ENCODE data around the gene PPARA. TPM values are rescaled to one million over a fixed set of nuclear protein-coding genes. Genes with fewer than 3 reads are reported as not detected.

PPARA gene
- 1.8 TPM for total RNA-seq (ENCODE audit: unreplicated experiment)
- long read RNA-seq: 0 reads

GRCh38 chr22:46150034-46150654 lies at the start of gene PPARA:
PPARA (plus strand) TSS chr22:46150526; CDS start chr22:46198384, 47,858 bp downstream.
- no peak for TF ChIP-seq CTCF (IDR thresholded peaks at IDR 0.05; ENCODE audit: partially characterized antibody, unreplicated experiment)
- Mint-ChIP-seq H3K36me3 (ENCODE audit: unreplicated experiment) (no peaks in the 10 kb centered on the region), H3K4me3 (ENCODE audit: unreplicated experiment) (peak within 1 kb of the TSS; percentile 77), H3K9me3 (ENCODE audit: unreplicated experiment) (peaks cover 2% of the 10 kb centered on the region), H3K27me3 (ENCODE audit: unreplicated experiment) (peaks cover 12% of the 10 kb centered on the region), H3K4me1 (ENCODE audit: low read depth, unreplicated experiment) (no peaks in the 10 kb centered on the region), H3K27ac (ENCODE audit: unreplicated experiment) (no peak within 1 kb of the TSS)
- DNase-seq: peak; percentile 74

- DNase-seq: no peak
- peaks cover 2% of the 10 kb centered on the region for H3K9me3 Mint-ChIP-seq (ENCODE audit: unreplicated experiment)
- peaks cover 4% of the 10 kb centered on the region for H3K27me3 Mint-ChIP-seq (ENCODE audit: unreplicated experiment)
- no peak overlapping the region for H3K4me3 Mint-ChIP-seq (ENCODE audit: unreplicated experiment)
- H3K4me1 Mint-ChIP-seq (ENCODE audit: low read depth, unreplicated experiment): no peaks in the 10 kb centered on the region
- no peak for TF ChIP-seq CTCF (IDR thresholded peaks at IDR 0.05; ENCODE audit: partially characterized antibody, unreplicated experiment)
- no peaks in the 10 kb centered on the region for H3K36me3 Mint-ChIP-seq (ENCODE audit: unreplicated experiment)
- no peak overlapping the region for H3K27ac Mint-ChIP-seq (ENCODE audit: unreplicated experiment)
These were observed 48.2 kb upstream of the PPARA start for GRCh38 chr22:46102159-46102558.

- no peak for TF ChIP-seq CTCF (IDR thresholded peaks at IDR 0.05; ENCODE audit: partially characterized antibody, unreplicated experiment)
- DNase-seq: no peak
- Mint-ChIP-seq H3K9me3 (ENCODE audit: unreplicated experiment) (peaks cover 2% of the 10 kb centered on the region), H3K36me3 (ENCODE audit: unreplicated experiment) (no peaks in the 10 kb centered on the region), H3K27me3 (ENCODE audit: unreplicated experiment) (no peaks in the 10 kb centered on the region), H3K4me1 (ENCODE audit: low read depth, unreplicated experiment) (no peaks in the 10 kb centered on the region), H3K27ac (ENCODE audit: unreplicated experiment) (no peak overlapping the region), H3K4me3 (ENCODE audit: unreplicated experiment) (no peak overlapping the region)
These were observed 47.6 kb upstream of the PPARA start for GRCh38 chr22:46102752-46103151.

DNA sequence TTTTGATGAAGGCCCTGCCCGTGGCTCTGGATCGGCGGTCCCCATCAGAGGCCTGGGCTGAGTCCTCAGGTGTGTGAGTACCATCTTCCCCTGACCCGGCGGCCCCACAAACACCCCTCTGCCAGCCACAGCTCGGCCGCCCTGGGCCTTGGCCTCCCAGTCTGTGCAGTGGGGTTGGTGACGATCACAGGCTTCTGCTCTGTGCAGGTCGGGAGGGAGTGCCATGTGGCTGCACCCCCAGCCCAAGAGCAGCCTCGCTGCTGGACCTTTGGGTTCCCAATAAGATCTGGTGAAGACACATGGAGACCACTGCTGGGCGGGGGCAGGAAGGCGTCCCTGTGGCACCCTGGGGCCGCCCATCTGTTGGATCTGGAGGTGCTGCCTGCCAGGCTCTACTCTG lies 47.1 kb upstream of the PPARA start:
- Mint-ChIP-seq H3K27me3 (ENCODE audit: unreplicated experiment) (no peaks in the 10 kb centered on the region), H3K4me1 (ENCODE audit: low read depth, unreplicated experiment) (no peaks in the 10 kb centered on the region), H3K9me3 (ENCODE audit: unreplicated experiment) (peaks cover 2% of the 10 kb centered on the region), H3K27ac (ENCODE audit: unreplicated experiment) (no peak overlapping the region), H3K36me3 (ENCODE audit: unreplicated experiment) (no peaks in the 10 kb centered on the region), H3K4me3 (ENCODE audit: unreplicated experiment) (no peak overlapping the region)
- no peak for TF ChIP-seq CTCF (IDR thresholded peaks at IDR 0.05; ENCODE audit: partially characterized antibody, unreplicated experiment)
- no peak for DNase-seq

DNA sequence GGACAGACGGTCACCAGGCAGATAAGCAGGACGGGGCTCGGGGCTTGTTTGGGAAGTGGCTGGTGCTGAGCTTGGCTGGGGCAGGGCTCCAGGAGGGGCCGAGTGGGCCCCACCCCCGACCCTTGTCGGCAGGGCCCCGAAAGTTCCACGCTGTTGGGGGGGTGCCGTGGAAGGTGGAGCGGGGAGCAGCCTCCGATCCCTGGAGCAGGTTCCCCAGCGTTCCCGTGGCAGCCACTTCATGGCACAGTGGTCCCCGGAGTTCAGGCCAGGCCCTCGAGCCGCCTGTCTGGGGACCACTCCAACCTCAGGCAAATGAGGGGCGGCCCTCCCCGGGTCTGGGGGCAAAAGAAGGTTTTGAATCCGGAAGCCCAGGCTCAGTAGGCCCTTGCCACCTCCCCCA lies 46.7 kb upstream of the PPARA start:
- DNase-seq: no peak
- no peak for TF ChIP-seq CTCF (IDR thresholded peaks at IDR 0.05; ENCODE audit: partially characterized antibody, unreplicated experiment)
- Mint-ChIP-seq H3K4me3 (ENCODE audit: unreplicated experiment) (no peak overlapping the region), H3K27me3 (ENCODE audit: unreplicated experiment) (no peaks in the 10 kb centered on the region), H3K27ac (ENCODE audit: unreplicated experiment) (no peak overlapping the region), H3K4me1 (ENCODE audit: low read depth, unreplicated experiment) (no peaks in the 10 kb centered on the region), H3K9me3 (ENCODE audit: unreplicated experiment) (peaks cover 2% of the 10 kb centered on the region), H3K36me3 (ENCODE audit: unreplicated experiment) (no peaks in the 10 kb centered on the region)
